C4-2B (cell line): ENCODE measurements around the gene CCDC85B.

ENCODE experiments used
- ZFX ChIP-seq: fragments of 450-650 bp; IDR thresholded peaks from 2 replicates; pipeline ENCODE4 v1.6.1; 2017
- TF ChIP-seq, protein P1 (sequence below): fragments of 450-650 bp; conservative IDR thresholded peaks from 2 replicates; pipeline ENCODE4 v1.5.1; 2017; ENCODE audit warnings: mild to moderate bottlenecking

DNA sequence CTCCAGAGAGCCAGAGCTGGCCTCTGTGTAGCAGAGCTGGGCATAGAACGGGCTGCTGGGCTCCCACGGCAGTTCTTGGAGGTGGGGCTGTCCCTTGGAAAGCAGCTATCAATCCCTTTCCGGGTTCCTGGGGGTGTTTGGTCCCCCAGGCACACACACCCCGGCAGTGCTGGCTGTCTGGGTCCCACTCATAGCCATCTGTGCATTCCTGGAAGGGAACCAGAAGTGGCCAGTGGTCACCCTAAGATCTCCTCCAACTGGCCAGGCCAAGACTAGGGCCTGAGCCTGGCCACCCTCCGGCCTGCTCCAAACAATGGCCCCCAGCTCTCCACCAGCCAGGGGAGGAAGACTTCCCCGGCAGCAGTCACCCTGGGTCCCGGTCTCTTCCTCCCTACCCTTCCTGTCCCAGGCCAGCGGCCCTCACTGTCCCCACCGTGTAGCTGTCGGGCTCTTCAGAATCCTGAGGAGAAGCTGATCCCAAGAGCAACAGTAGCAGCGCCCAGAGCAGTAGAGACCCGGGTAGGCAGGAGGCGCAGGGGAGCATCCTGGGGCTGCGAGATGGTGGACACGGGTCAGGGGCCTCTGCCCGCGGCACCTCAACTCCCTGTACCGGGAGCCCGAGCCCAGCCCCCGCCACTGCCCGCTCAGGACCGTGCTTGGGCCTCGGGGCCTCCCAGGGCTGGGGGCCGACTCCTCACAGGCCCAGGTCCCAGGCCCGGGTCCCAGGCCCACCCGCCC is 18.5 kb upstream of the CCDC85B start:
- TF ChIP-seq, protein P1, sequence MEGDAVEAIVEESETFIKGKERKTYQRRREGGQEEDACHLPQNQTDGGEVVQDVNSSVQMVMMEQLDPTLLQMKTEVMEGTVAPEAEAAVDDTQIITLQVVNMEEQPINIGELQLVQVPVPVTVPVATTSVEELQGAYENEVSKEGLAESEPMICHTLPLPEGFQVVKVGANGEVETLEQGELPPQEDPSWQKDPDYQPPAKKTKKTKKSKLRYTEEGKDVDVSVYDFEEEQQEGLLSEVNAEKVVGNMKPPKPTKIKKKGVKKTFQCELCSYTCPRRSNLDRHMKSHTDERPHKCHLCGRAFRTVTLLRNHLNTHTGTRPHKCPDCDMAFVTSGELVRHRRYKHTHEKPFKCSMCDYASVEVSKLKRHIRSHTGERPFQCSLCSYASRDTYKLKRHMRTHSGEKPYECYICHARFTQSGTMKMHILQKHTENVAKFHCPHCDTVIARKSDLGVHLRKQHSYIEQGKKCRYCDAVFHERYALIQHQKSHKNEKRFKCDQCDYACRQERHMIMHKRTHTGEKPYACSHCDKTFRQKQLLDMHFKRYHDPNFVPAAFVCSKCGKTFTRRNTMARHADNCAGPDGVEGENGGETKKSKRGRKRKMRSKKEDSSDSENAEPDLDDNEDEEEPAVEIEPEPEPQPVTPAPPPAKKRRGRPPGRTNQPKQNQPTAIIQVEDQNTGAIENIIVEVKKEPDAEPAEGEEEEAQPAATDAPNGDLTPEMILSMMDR = no peak
- TF ChIP-seq ZFX = no peak
